Bone marrow (tissue), 2 donors: ENCODE data around the gene TBC1D14.
"Not testable (repeated sequence)": the region's sequence is repeated elsewhere in the genome, so short reads cannot be mapped to it uniquely, and the experiment has no call there.

Experiments used
- DNase-seq, 2 donors: peaks; one replicate each; lab custom pipeline; 2025; lab: John Stamatoyannopoulos, UW

Gene TBC1D14

DNA sequence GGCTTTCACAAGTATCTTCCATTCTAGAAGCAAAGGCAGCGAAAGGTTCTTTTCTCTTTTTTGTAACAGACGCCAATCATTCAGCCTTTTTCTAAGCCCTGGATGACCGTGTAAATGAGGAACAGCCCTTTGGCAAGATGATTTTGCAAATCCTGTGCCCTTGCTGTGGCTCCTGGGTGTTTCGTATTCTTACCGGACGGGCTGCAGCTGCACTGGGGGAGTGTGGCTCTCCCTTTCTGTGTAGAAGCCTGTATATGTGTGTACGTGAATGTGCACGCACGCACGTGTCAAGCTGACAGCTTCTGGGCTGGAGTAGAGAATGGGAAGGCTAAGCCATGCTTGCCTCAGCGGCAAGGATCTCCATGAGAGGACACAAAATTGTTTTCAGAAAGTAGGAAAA is 150.0 kb downstream of the TBC1D14 start:
- peak in 1 of 2 donors; percentile 55 for DNase-seq

- no peak for DNase-seq
These were observed 150.9 kb downstream of the TBC1D14 start for GRCh38 chr4:7060346-7061150.

DNA sequence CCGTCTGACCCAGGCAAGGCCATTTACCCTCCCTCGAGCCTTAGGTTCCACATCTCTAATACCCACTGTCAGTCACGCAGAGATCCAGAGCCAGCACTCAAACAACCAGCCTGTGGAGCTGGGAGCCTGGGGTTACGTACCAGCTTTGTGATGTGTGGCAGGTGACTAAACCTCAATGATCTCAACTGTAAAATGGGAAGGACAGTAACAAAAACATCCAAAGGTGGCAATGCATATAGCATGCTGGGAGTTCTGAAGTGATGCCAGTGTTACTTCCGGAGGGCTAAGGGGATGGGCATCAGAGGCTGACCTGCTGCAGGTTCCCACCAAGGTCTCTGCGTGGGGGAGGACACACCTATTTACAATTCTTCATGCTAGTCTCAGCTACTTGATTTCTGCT is 152.2 kb downstream of the TBC1D14 start:
- DNase-seq: no peak

- no peak for DNase-seq
These were observed 153.2 kb downstream of the TBC1D14 start for GRCh38 chr4:7062816-7063215.

DNA sequence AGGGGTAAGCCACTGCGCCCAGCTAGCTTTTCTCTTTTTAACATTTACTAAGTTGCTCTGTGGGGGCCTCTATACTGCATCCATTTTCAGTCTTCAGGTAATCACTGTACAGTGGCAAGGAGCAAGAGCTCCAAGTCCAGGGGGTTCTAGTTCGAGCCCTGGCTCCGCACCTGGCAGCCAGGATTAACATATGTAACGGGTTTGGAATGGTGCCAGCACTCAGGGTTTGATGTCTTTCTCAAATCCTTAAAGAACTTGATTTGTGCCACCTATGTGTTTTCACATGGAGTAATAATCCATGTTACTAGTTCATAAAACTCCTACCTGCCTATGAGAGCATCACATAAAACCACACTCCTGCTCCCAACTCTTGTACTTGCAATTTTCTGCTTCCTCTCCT is 153.7 kb downstream of the TBC1D14 start:
- no peak for DNase-seq

GRCh38 chr4:7066006-7066405 is 156.4 kb downstream of the TBC1D14 start:
- DNase-seq: no peak

DNA sequence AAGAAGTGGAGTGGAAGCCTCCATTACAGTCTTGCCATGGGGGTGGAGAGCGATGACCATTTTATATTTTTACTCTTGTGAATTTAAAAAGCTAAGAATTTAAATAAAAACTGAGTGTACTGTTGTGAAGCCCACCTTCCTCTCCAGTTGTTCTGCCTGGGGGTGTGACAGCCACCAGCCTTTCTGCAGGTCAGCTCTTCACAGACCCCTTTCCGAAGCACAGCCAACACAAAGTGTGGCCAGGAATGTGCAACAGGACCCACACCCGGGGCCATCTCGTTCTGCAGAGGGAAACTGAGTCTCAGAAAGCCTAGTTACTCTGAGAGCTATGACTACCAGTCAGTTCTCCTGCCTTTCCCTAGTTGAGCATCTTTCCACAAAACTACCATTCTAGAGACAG is 156.9 kb downstream of the TBC1D14 start:
- no peak for DNase-seq

DNA sequence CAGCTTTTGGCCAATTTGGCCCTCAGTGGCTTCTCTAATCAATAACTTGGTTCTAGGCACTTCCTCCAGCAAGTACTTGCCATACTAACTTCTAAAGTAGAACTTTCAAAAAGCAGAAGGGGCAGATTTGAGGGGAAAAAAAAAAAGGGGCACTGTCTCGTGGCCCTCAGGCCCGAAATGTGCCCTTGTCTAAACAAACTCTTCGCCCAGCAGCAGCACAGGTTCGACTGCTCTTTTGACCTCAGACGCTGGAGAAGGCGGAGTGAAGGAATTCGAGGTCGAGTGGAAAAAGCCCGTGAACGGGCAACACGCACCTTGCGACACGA is 157.5 kb downstream of the TBC1D14 start:
- DNase-seq: no peak

- DNase-seq: peak; percentile 53 to 98
These were observed 158.0 kb downstream of the TBC1D14 start, which contains the start of gene GRPEL1 for GRCh38 chr4:7067452-7068278. TSS of gene GRPEL1 (minus strand) at chr4:7068064. CDS start at chr4:7068032, 32 bp downstream.

- peak in 1 of 2 donors; percentile 96 for DNase-seq
These were observed 158.7 kb downstream of the TBC1D14 start for GRCh38 chr4:7068279-7068842.

DNA sequence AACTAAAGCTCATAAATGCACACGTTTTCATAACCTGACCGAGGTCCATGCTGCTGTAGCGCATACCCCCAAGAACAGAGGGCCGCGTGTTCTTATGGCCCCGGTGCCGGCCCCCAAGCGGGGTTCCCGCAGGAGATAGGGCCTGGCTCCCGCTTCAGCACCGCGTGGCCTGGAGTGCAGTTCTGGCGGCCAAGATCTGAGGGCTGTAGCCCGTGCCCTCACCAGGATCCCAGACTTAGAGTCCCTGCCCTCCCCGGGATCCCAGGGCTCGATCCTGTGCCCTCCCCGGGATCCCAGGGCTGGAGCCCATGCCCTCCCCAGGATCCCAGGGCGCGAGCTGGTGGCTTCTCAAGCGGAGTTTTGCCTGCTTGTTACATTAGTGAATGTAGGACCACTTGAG is 159.3 kb downstream of the TBC1D14 start:
- no peak for DNase-seq

DNA sequence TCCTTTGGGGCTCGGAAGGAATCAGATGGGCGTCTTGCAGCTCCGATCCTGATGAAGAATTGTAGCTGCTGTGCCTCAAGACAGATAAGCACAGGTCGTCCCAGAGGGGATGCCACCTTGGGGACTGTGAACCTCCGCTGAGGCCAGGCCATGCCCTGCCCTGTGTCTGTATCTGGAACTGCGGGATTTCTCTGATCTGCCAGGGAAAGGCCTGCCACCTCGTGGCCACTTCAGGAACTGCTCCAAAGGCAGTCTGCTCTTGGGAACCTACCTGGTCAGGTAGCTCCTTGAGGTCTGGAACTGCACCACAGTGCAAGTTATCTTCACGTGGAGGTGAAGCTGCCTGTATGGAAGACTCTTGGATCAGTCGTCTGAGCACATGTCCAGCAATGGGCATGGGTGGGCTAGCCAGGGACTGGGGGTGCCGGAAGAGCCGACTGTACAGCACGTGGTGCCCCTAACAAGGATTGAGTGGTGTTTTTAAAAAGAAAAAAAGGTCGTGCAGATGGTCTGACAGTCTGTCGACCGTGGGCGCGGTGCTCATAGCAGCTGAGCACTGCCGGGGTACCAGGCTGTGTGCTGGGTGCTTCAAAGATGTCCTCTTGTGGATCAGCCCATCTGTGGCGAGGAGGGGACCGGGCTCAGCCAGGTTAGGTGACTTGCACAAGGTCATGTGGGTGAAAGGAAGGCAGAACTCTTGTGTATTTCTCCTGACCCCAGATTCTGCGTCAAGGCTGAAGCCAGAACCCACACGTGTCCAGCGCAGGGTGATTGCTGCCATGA is 161.3 kb downstream of the TBC1D14 start:
- DNase-seq: peak; percentile 51 to 72

DNA sequence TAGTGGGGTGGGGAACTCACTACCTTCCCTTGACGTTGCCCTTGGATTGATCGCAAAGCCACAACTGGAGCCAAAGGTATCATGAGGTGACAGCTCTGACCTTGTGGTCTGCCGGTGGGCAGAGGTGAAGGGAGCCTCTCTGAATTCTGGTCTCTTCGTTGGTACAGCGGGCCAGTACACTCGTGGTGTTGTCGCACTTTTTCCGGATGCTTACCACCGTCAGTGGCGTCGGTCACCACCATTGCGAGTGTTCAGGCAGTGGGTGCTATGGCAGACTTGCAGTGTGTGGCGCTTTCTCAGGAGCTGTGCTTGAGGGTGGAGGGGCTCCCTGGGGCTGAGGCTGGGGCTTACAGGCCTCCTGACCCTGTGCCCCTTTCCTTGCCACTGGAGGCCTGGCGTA is 163.4 kb downstream of the TBC1D14 start:
- no peak for DNase-seq

- DNase-seq: no peak
These were observed 164.1 kb downstream of the TBC1D14 start for GRCh38 chr4:7073526-7074390.

DNA sequence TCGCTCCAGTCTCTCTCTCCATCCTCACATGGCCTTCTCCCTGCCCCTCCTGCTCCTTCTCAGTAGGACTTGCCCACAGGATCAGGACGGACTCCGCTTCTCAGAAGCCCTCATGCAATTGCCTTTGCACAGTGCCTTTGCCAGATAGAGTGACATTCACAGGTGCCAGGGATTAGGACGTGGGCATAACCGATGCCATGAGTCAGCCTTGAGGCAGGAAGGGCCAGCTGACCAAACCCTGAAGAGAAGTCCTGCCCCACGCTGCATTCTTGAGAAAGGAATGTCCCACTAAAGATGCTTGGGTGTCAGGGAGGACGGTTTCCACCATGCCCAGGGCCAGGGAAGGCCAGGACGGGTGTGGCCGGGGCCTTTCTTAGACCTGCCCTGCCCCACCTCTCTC is 164.8 kb downstream of the TBC1D14 start:
- no peak for DNase-seq

- DNase-seq: no peak
These were observed 166.5 kb downstream of the TBC1D14 start for GRCh38 chr4:7075962-7076695.

DNA sequence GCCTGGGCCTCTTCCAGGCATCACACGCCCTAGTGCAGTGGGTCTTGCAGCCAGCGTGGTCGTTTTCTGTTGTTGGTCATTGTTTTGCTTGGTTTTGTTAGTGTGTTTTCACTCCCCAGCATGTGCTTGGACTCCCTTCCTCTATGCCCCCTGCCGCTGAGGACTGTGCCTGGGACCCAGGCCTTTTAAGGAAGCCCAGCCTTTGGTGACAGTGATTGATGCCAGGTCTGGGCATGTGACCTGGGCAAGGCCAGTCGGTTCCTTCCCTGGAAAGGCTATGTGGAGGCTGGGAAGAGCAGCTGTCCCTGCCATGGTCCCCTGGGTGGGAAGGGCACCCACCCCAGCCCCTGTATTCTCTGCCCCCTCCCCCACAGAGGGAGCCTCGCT is 167.1 kb downstream of the TBC1D14 start:
- no peak for DNase-seq

DNA sequence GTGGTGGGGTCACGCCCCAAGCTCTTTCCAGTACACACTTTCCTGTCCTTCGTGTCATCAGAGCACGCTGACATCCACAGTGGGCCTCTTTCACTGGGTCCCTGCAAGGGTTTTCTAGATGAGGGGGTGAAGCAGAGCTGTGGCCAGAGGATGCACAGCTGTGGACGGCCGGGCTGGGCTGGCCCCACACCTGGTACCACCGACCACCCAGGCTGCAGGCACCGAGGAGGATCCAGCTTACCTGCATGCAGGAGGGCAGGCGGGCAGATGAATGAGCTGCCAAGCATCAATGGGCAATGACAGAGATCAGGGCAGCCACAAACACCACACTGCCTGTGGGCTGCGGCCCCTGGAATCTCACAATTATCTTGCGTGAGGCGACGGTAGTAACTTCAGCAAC is 167.7 kb downstream of the TBC1D14 start:
- no peak for DNase-seq

DNA sequence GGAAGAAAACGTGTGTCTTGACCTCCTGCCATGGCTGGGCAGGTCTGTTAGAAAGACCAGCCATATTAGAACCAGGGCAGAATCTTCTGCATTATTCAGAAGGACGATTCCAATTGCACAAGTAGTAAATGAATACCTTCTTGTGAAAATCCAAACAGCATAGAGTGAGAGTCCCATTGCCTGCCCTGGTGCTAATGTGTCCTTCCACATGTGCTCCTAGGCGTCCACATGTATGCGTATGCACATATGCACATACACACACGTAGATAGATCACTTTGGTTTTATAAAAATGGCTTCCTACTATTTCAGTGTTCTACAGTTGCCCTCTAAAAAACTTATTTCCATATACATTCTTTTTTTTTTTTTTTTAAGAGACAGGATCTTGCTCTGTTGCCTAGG is 168.4 kb downstream of the TBC1D14 start:
- DNase-seq: no peak

DNA sequence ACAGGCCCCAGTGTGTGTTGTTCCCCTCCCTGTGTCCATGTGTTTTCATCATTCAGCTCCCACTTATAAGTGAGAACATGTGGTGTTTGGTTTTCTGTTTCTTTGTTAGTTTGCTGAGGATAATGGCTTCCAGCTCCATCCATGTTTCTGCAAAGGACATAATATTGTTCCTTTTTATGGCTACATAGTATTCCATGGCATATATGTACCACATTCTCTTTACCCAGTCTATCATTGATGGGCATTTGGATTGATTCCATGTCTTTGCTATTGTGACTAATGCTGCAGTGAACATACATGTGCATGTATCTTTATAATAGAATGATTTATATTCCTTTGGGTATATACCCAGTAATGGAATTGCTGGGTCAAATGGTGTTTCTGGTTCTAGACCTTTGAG is 169.9 kb downstream of the TBC1D14 start:
- not testable (repeated sequence) for DNase-seq
